Omental fat pad (tissue), 4 donors: ENCODE measurements around the gene SPAG17. TPM values are rescaled to one million over a fixed set of nuclear protein-coding genes. Genes with fewer than 3 reads are reported as not detected.

Experiments used
- ATAC-seq: fragments of 150-250 bp; one replicate; pipeline ENCODE4 v1.9.1; 2016; ENCODE audit warnings: mild to moderate bottlenecking, moderate library complexity; ENCODE audit not compliant: low FRiP score
- DNase-seq: peaks from one replicate; pipeline ENCODE4 v3.0.0-alpha.2; 2019; ENCODE audit warnings: low spot score
- CTCF ChIP-seq, 3 donors: fragments of 450-650 bp; IDR thresholded peaks; one replicate each; pipeline ENCODE4 v1.5.1; 2016 to 2017; ENCODE audit warnings: antibody characterized with exemption in 3 of 3, mild to moderate bottlenecking in 3 of 3, moderate library complexity in 2 of 3
- total RNA-seq, 4 donors: library from RNA; depleted of rRNA; stranded (reverse); fragments of >200 nt; gene quantifications; one replicate each; pipeline ENCODE4 v1.1.0, GENCODE V29; 2016

SPAG17 gene
- total RNA-seq, 4 donors from 2014 or later = 0.16 to 1.2 (median 0.24) TPM; not detected in 1

- no peak for TF ChIP-seq CTCF (IDR thresholded peaks at IDR 0.05)
- ATAC-seq = no peak
- DNase-seq = no peak
Observed at GRCh38 chr1:118097622-118098348, 87.2 kb downstream of the SPAG17 start.

- TF ChIP-seq CTCF (IDR thresholded peaks at IDR 0.05) = no peak
- ATAC-seq (no peak), DNase-seq (no peak)
Observed at GRCh38 chr1:118093017-118093416, 92.0 kb downstream of the SPAG17 start.

- no peak for ATAC-seq
- no peak for TF ChIP-seq CTCF (IDR thresholded peaks at IDR 0.05)
- no peak for DNase-seq
Observed at GRCh38 chr1:118090130-118090529, 94.9 kb downstream of the SPAG17 start.

GRCh38 chr1:118085365-118085764, 99.7 kb downstream of the SPAG17 start:
- ATAC-seq (no peak), DNase-seq (no peak)
- TF ChIP-seq CTCF (IDR thresholded peaks at IDR 0.05) = no peak

- no peak for ATAC-seq
Observed at GRCh38 chr1:118084400-118084799, 100.6 kb downstream of the SPAG17 start.

GRCh38 chr1:118082984-118083383, 102.0 kb downstream of the SPAG17 start:
- ATAC-seq (no peak), DNase-seq (no peak)
- TF ChIP-seq CTCF (IDR thresholded peaks at IDR 0.05) = no peak

More at GRCh38 chr1:118084400-118084799, 100.6 kb downstream of the SPAG17 start:
- DNase-seq = no peak
- TF ChIP-seq CTCF (IDR thresholded peaks at IDR 0.05) = no peak

GRCh38 chr1:118081387-118081786, 103.6 kb downstream of the SPAG17 start:
- TF ChIP-seq CTCF (IDR thresholded peaks at IDR 0.05) = no peak
- no peak for ATAC-seq
- no peak for DNase-seq
